Stimulated activated CD4-positive, alpha-beta T cell treated with anti-CD3 and anti-CD28 coated beads, Interleukin-2, amount 100 ng/mL, for 4 hours (primary cell): ENCODE measurements around the gene CACNG8.

ENCODE experiments used
- DNase-seq: peaks from one replicate; pipeline ENCODE4 v3.0.0-alpha.2; 2020; ENCODE audit warnings: low read depth

The CACNG8 gene

GRCh38 chr19:53992211-53992610, 29.5 kb downstream of the CACNG8 start:
- no peak for DNase-seq

DNA sequence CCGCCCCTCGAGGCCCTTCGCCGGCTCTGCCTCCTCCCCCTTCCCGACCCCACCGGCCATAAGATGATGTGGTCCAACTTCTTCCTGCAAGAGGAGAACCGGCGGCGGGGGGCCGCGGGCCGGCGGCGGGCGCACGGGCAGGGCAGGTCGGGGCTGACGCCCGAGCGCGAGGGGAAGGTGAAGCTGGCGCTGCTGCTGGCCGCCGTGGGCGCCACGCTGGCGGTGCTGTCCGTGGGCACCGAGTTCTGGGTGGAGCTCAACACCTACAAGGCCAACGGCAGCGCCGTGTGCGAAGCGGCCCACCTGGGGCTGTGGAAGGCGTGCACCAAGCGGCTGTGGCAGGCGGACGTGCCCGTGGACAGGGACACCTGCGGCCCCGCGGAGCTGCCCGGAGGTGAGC, 30.1 kb downstream of the CACNG8 start:
- DNase-seq, result no peak

- DNase-seq, result no peak
These were observed 30.7 kb downstream of the CACNG8 start for GRCh38 chr19:53993448-53993847.

DNA sequence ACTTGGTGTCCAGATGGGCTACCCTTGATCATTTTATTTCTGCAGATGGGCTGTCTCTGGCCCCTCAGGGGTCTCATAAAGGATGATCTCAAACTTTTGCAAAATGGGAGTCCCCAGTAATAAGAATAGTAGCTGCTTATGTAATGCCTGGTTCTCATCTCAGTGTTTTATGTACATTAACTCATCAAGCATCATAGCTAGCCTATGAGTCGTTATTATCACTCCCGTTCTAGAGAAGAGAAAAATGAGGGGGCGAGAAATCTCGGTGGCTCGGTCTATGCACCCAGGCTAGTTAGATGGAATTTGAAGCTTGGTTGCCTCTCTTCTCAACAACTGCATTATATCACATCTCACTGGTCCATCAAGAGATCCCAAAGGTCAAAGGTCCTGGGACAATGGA, 32.1 kb downstream of the CACNG8 start:
- no peak for DNase-seq

GRCh38 chr19:53998223-53998622, 35.5 kb downstream of the CACNG8 start:
- DNase-seq, result no peak

- DNase-seq, result no peak
These were observed 37.0 kb downstream of the CACNG8 start for GRCh38 chr19:53999694-54000093.

GRCh38 chr19:54001496-54001895, 38.8 kb downstream of the CACNG8 start:
- no peak for DNase-seq

GRCh38 chr19:54002495-54003315, 40.0 kb downstream of the CACNG8 start:
- DNase-seq, result no peak

- DNase-seq, result no peak
These were observed 46.7 kb downstream of the CACNG8 start for GRCh38 chr19:54009440-54009839.

- no peak for DNase-seq
These were observed 47.7 kb downstream of the CACNG8 start for GRCh38 chr19:54010474-54010873.

DNA sequence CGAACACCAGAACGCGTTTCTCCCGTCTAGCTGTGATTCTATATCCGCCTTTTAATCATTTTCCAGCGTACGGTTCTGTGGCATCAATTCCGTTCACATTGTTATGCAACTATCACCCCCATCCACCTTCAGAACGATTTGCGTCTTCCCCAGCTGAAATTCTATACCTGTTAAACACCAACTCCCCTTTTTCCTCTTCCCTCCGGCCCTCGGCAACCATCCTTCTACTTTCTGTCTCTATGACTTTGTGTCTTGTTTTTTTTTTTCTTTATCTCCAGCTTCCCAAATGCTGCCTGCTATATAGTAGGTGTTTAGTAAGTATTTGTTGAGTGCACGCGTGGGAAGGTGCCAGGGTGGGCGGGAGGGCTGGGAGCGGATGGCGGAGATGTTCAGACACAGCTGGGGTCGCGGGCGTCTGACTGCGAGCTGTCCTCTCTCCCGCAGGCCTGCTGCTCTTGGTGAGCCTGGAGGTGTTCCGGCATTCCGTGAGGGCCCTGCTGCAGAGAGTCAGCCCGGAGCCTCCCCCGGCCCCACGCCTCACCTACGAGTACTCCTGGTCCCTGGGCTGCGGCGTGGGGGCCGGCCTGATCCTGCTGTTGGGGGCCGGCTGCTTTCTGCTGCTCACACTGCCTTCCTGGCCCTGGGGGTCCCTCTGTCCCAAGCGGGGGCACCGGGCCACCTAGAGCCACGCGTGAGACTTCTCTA, 48.9 kb downstream of the CACNG8 start:
- DNase-seq, result no peak

DNA sequence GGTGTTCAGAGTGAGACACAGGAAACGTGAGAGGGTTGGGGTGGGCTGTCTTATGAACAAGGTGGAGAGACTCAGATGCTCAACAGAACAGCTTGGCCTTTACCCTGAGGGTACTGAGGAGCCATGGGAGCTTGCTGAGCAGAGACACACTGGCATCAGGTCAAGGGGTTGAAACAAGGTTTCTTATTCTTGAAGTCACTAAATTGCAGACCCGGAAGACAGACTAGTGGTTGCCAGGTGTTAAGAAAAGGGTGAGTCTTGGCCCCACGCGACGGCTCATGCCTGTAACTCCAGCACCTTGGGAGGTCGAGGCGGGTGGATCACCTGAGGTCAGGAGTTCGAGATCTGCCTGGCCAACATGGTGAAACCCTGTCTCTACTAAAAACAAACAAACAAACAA, 51.1 kb downstream of the CACNG8 start:
- no peak for DNase-seq

- no peak for DNase-seq
These were observed 52.3 kb downstream of the CACNG8 start for GRCh38 chr19:54014920-54015560.

DNA sequence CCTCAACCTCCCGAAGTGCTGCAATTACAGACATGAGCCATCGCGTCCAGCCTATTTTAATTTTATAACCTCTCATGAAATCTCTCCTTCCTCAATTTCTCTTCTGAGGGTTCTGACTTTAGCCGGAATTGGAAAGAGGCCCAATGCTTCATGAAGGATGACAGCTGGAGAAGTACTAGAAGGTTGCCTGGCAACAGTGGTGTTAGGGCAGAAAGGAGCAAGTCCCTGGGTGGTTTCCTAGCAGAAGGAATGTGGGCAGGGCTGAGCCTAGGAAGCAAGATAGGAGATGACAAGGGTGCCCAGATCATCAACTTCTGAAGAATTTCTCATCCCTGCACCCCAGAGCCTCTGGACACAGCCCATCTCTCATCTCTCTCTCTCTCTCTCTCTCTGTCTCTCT, 54.5 kb downstream of the CACNG8 start:
- no peak for DNase-seq

DNA sequence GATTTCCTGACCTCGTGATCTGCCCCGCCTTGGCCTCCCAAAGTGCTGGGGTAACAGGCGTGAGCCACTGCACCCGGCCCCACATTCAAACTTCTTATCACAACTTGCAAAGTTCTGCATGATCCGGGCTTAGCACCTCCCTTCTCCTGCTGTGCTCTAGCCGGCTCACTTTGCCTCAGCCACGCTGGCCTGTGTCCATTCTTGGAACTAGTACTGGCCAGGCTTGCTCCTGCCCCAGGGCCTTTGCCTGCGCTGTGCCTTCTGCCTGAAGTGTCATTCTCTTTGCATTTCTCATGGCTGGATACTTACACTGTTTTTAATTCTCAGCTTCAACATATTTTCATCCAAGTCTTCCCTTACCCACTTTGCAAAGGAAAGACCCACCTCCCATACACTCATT, 58.6 kb downstream of the CACNG8 start:
- DNase-seq, result no peak

GRCh38 chr19:54021932-54022331, 59.2 kb downstream of the CACNG8 start:
- DNase-seq, result no peak

- no peak for DNase-seq
These were observed 60.5 kb downstream of the CACNG8 start for GRCh38 chr19:54023191-54023590.

GRCh38 chr19:54024660-54025059, 61.9 kb downstream of the CACNG8 start:
- DNase-seq, result no peak

GRCh38 chr19:54026656-54027055, 63.9 kb downstream of the CACNG8 start:
- no peak for DNase-seq

GRCh38 chr19:54029301-54029700, 66.6 kb downstream of the CACNG8 start:
- DNase-seq, result no peak

DNA sequence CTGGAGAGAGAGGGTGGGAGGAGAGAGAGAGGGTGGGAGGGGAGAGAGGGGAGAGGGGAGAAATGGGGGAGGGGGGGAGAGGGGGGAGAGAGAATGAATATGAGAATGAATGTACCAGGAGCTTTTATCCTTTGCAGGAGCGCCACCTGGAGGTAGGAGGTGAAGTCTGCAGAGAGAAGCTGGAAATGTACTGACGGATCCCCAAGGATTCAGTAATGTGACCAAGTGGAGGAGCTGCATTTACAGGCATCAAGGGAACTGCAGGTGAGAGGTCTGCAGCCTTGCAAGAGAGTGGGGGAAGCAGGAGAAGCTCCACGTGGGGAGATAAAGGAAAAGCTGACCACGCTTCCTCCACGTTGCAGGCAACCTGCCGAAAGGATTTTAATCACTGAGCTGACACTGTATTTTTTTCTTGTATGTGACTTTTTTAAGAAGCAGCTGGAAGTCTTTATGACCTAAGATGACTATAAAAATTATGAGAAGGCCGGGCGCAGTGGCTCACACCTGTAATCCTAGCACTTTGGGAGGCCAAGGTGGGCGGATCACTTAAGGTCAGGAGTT, 67.3 kb downstream of the CACNG8 start:
- peak; percentile 21 for DNase-seq

GRCh38 chr19:54030895-54031586, 68.3 kb downstream of the CACNG8 start:
- no peak for DNase-seq
